ENCODE data around the gene CCL16. TPM values are rescaled to one million over a fixed set of nuclear protein-coding genes. Genes with fewer than 3 reads are reported as not detected.

CCL16 gene
- polyA plus RNA-seq, 1 donor (not counting 4 experiments of a cell fraction or from before 2014, with no cell fraction given), result not detected

- H3K27me3 ChIP-seq (ENCODE audit: control insufficient read depth, extremely low read depth, insufficient read depth, low read length), result no peaks in the 10 kb centered on the region
- H3K9me3 ChIP-seq (ENCODE audit: control insufficient read depth, low read depth, low read length), result no peaks in the 10 kb centered on the region
- FAIRE-seq, result no peak
- H3K36me3 ChIP-seq (ENCODE audit: control insufficient read depth in 2 of 2, extremely low read depth in 1 of 2, insufficient read depth in 2 of 2, low read length in 2 of 2), result no peaks in the 10 kb centered on the region
- H4K20me1 ChIP-seq (ENCODE audit: control insufficient read depth, extremely low read depth, insufficient read depth, low read length), result no peaks in the 10 kb centered on the region
- no peak overlapping the region for H3K4me3 ChIP-seq (ENCODE audit: control insufficient read depth in 2 of 3, extremely low read depth in 1 of 3, insufficient read depth in 2 of 3, low read depth in 1 of 3, low read length in 3 of 3)
- no peak overlapping the region for H3K27ac ChIP-seq (ENCODE audit: control insufficient read depth, insufficient read depth, low read length)
- no peaks in the 10 kb centered on the region for H3K4me1 ChIP-seq (ENCODE audit: control insufficient read depth, extremely low read depth, insufficient read depth, low read length)
- H3K9me1 ChIP-seq (ENCODE audit: control insufficient read depth, extremely low read depth, insufficient read depth, low read length), result no peaks in the 10 kb centered on the region
- TF ChIP-seq CTCF (optimal IDR thresholded peaks at IDR 0.05 in 1 of 3, IDR thresholded peaks at IDR 0.05 in 1 of 3, conservative IDR thresholded peaks at IDR 0.05 in 1 of 3; ENCODE audit: extremely low read depth in 1 of 3, insufficient read depth in 2 of 3, low read length in 3 of 3) (no peak), EZH2 (IDR thresholded peaks at IDR 0.05; ENCODE audit: low read length) (no peak)
- H3K79me2 ChIP-seq (ENCODE audit: control insufficient read depth, insufficient read depth, low read length), result no peaks in the 10 kb centered on the region
- H3K4me2 ChIP-seq (ENCODE audit: control insufficient read depth, extremely low read depth, insufficient read depth, low read depth, low read length), result no peak overlapping the region
- no peak for DNase-seq (ENCODE audit: low read depth, low spot score)
- no peak overlapping the region for H3K9ac ChIP-seq (ENCODE audit: control insufficient read depth, extremely low read depth, insufficient read depth, low read length)
- no peak overlapping the region for H2AFZ ChIP-seq (ENCODE audit: control insufficient read depth, low read length)
- dilution Hi-C loops (cut with MboI; ENCODE audit: extremely low pct_ligation_motif_present, low sequenced_read_pairs), result no loop called here
Observed at GRCh38 chr17:36011201-36011600, 29.9 kb upstream of the CCL16 start.

- Histone ChIP-seq H3K79me2 (ENCODE audit: control insufficient read depth, insufficient read depth, low read length) (no peaks in the 10 kb centered on the region), H3K4me3 (ENCODE audit: control insufficient read depth in 2 of 3, extremely low read depth in 1 of 3, insufficient read depth in 2 of 3, low read depth in 1 of 3, low read length in 3 of 3) (no peak overlapping the region), H3K9me3 (ENCODE audit: control insufficient read depth, low read depth, low read length) (no peaks in the 10 kb centered on the region), H3K9me1 (ENCODE audit: control insufficient read depth, extremely low read depth, insufficient read depth, low read length) (no peaks in the 10 kb centered on the region), H3K4me2 (ENCODE audit: control insufficient read depth, extremely low read depth, insufficient read depth, low read depth, low read length) (no peak overlapping the region), H3K9ac (ENCODE audit: control insufficient read depth, extremely low read depth, insufficient read depth, low read length) (no peak overlapping the region), H4K20me1 (ENCODE audit: control insufficient read depth, extremely low read depth, insufficient read depth, low read length) (no peaks in the 10 kb centered on the region), H3K27me3 (ENCODE audit: control insufficient read depth, extremely low read depth, insufficient read depth, low read length) (no peaks in the 10 kb centered on the region), H2AFZ (ENCODE audit: control insufficient read depth, low read length) (no peak overlapping the region), H3K27ac (ENCODE audit: control insufficient read depth, insufficient read depth, low read length) (no peak overlapping the region), H3K4me1 (ENCODE audit: control insufficient read depth, extremely low read depth, insufficient read depth, low read length) (no peaks in the 10 kb centered on the region), H3K36me3 (ENCODE audit: control insufficient read depth in 2 of 2, extremely low read depth in 1 of 2, insufficient read depth in 2 of 2, low read length in 2 of 2) (no peaks in the 10 kb centered on the region)
- no peak for FAIRE-seq
- dilution Hi-C loops (cut with MboI; ENCODE audit: extremely low pct_ligation_motif_present, low sequenced_read_pairs), result no loop called here
- no peak for TF ChIP-seq EZH2 (IDR thresholded peaks at IDR 0.05; ENCODE audit: low read length)
- TF ChIP-seq CTCF (optimal IDR thresholded peaks at IDR 0.05 in 1 of 3, IDR thresholded peaks at IDR 0.05 in 1 of 3, conservative IDR thresholded peaks at IDR 0.05 in 1 of 3; ENCODE audit: extremely low read depth in 1 of 3, insufficient read depth in 2 of 3, low read length in 3 of 3), result peak; percentile 57 to 69 (median 58)
- DNase-seq (ENCODE audit: low read depth, low spot score), result no peak
Observed at GRCh38 chr17:36008998-36009665, 27.8 kb upstream of the CCL16 start.

Measured in keratinocyte (primary cell).